Measurements from ENCODE around the gene LRRC49.

GRCh38 chr15:71005895-71006294 is 113.3 kb downstream of the LRRC49 start:
- TF ChIP-seq SIN3A (IDR thresholded peaks at IDR 0.05; ENCODE audit: borderline replicate concordance, insufficient read depth, low read length) (no peak), REST (IDR thresholded peaks at IDR 0.05; ENCODE audit: insufficient read depth in 1 of 2, low read depth in 2 of 2, low read length in 2 of 2) (no peak)
